ENCODE data around the gene STRIT1.
"Not testable (repeated sequence)": the region's sequence is repeated elsewhere in the genome, so short reads cannot be mapped to it uniquely, and the experiment has no call there.

The STRIT1 gene

GRCh38 chr3:155292133-155292532 is 1.4 kb downstream of the STRIT1 start:
- no peak for DNase-seq (ENCODE audit: low read depth)
- H3K4me3 ChIP-seq (ENCODE audit: low read depth, low read length), result no peak overlapping the region
- no peak for TF ChIP-seq CTCF (IDR thresholded peaks at IDR 0.05; ENCODE audit: insufficient read depth, low read depth, low read length, missing control alignments)

- no peak for TF ChIP-seq CTCF (IDR thresholded peaks at IDR 0.05; ENCODE audit: insufficient read depth, low read depth, low read length, missing control alignments)
- no peak for DNase-seq (ENCODE audit: low read depth)
- H3K4me3 ChIP-seq (ENCODE audit: low read depth, low read length), result no peak overlapping the region
Observed at GRCh38 chr3:155286736-155287135, 6.7 kb downstream of the STRIT1 start.

GRCh38 chr3:155285936-155286335 is 7.5 kb downstream of the STRIT1 start:
- TF ChIP-seq CTCF (IDR thresholded peaks at IDR 0.05; ENCODE audit: insufficient read depth, low read depth, low read length, missing control alignments), result no peak
- H3K4me3 ChIP-seq (ENCODE audit: low read depth, low read length), result no peak overlapping the region
- DNase-seq (ENCODE audit: low read depth), result no peak

GRCh38 chr3:155283092-155284056 is 10.1 kb downstream of the STRIT1 start:
- H3K4me3 ChIP-seq (ENCODE audit: low read depth, low read length), result no peak overlapping the region
- no peak for TF ChIP-seq CTCF (IDR thresholded peaks at IDR 0.05; ENCODE audit: insufficient read depth, low read depth, low read length, missing control alignments)
- no peak for DNase-seq (ENCODE audit: low read depth)

GRCh38 chr3:155282385-155283091 is 10.9 kb downstream of the STRIT1 start:
- H3K4me3 ChIP-seq (ENCODE audit: low read depth, low read length), result no peak overlapping the region
- DNase-seq (ENCODE audit: low read depth), result no peak
- no peak for TF ChIP-seq CTCF (IDR thresholded peaks at IDR 0.05; ENCODE audit: insufficient read depth, low read depth, low read length, missing control alignments)

GRCh38 chr3:155281912-155282311 is 11.6 kb downstream of the STRIT1 start:
- no peak overlapping the region for H3K4me3 ChIP-seq (ENCODE audit: low read depth, low read length)
- no peak for DNase-seq (ENCODE audit: low read depth)
- TF ChIP-seq CTCF (IDR thresholded peaks at IDR 0.05; ENCODE audit: insufficient read depth, low read depth, low read length, missing control alignments), result no peak

GRCh38 chr3:155276089-155276488 is 17.4 kb downstream of the STRIT1 start:
- not testable (repeated sequence) for DNase-seq (ENCODE audit: low read depth); H3K4me3 ChIP-seq (ENCODE audit: low read depth, low read length)

- not testable (repeated sequence) for H3K4me3 ChIP-seq (ENCODE audit: low read depth, low read length); DNase-seq (ENCODE audit: low read depth)
Observed at GRCh38 chr3:155275159-155275754, 18.2 kb downstream of the STRIT1 start.

- H3K4me3 ChIP-seq (ENCODE audit: low read depth, low read length); DNase-seq (ENCODE audit: low read depth): not testable (repeated sequence)
Observed at GRCh38 chr3:155274435-155274834, 19.0 kb downstream of the STRIT1 start.

Measured in GM12865 (cell line).